Measurements from ENCODE around the gene SLC9A1. TPM values are rescaled to one million over a fixed set of nuclear protein-coding genes. Genes with fewer than 3 reads are reported as not detected.

The SLC9A1 gene
- total RNA-seq, 1 donor from 2014 or later: 37.7 TPM

DNA sequence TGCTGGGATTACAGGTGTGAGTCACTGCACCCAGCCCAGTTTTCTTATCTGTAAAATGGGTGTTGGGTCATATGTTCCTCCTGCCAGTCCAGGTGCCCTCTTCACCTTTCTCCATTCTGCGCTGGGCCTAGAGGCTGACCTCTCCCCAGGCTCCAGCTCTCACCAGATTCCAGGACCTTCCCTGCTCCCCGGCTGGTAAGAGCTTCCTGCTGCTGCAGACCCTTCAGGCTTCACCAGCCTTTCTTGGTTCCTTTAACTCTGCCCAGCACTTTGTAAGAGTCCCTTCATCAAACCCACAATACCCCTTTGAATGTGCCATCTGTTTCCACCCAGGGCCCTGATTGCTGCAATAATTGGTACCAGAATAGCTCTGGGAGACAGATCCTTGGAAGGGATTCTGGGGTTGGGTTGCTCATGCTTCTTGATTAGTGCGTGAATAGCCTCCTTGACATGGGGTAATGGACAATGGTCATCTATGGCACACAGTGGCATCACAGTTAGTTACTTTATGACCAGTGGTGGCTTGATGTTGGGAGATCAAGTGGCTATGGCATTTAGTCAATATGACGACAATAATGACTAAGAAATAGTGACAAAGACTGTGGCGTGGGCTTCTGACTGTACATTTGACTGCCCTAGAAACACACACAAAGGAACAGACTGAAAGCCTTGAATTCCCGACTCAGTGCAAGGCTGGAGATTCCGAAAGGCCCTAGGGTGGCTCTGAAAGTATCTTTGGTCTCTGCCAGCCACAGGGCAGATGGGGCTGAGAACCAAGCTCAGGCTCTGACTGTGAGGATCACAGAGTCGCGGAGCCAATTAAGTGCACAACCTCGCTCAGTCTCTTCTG lies 67.3 kb downstream of the SLC9A1 start:
- DNase-seq (ENCODE audit: low read depth): no peak

DNA sequence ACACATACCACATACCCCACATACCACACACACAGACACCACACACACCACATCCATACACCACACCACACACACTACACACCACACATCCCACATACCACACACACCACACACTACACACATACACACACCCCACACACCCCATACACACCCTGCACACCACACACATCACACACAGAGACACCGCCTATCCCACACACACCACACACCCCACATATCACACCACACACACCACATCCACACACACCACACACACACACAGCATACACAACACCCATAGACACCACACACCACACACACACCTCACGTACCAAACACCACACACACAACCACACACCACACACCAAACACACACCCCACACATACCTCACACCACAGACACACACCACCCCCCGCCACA lies 68.3 kb downstream of the SLC9A1 start:
- no peak overlapping the region for H3K4me3 ChIP-seq (ENCODE audit: low read depth, low read length)
- DNase-seq (ENCODE audit: low read depth): no peak
- no peaks in the 10 kb centered on the region for H3K36me3 ChIP-seq (ENCODE audit: control insufficient read depth, insufficient read depth, low read length)

More for the DNA sequence above, 67.3 kb downstream of the SLC9A1 start:
- H3K4me3 ChIP-seq (ENCODE audit: low read depth, low read length): no peak overlapping the region
- TF ChIP-seq, protein P1, sequence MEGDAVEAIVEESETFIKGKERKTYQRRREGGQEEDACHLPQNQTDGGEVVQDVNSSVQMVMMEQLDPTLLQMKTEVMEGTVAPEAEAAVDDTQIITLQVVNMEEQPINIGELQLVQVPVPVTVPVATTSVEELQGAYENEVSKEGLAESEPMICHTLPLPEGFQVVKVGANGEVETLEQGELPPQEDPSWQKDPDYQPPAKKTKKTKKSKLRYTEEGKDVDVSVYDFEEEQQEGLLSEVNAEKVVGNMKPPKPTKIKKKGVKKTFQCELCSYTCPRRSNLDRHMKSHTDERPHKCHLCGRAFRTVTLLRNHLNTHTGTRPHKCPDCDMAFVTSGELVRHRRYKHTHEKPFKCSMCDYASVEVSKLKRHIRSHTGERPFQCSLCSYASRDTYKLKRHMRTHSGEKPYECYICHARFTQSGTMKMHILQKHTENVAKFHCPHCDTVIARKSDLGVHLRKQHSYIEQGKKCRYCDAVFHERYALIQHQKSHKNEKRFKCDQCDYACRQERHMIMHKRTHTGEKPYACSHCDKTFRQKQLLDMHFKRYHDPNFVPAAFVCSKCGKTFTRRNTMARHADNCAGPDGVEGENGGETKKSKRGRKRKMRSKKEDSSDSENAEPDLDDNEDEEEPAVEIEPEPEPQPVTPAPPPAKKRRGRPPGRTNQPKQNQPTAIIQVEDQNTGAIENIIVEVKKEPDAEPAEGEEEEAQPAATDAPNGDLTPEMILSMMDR (IDR thresholded peaks at IDR 0.05; ENCODE audit: insufficient read depth, low read length, poor library complexity, severe bottlenecking): no peak
- no peaks in the 10 kb centered on the region for H3K27me3 ChIP-seq (ENCODE audit: control insufficient read depth, insufficient read depth, low read length)
- H3K36me3 ChIP-seq (ENCODE audit: control insufficient read depth, insufficient read depth, low read length): no peaks in the 10 kb centered on the region

DNA sequence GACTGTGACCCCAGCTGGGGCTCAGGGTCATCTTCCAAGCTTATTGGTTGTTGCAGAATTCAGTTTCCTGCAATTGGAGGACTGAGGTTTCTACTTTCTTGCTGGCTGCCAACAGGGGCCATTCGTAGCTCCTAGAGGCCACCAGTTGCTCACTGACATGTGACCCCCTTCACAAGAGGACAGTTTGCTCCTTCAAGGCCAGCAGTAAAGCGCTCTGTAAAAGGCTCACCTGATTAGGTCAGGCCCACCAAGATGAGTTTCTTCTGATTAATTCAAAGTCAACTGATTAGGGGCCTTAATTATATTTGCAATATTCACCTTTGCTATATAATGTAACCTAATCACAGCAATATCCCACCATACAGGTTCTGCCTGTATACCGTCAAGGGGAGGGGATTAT lies 68.9 kb downstream of the SLC9A1 start:
- no peak for DNase-seq (ENCODE audit: low read depth)
- Histone ChIP-seq H3K36me3 (ENCODE audit: control insufficient read depth, insufficient read depth, low read length) (no peaks in the 10 kb centered on the region), H3K27me3 (ENCODE audit: control insufficient read depth, insufficient read depth, low read length) (no peaks in the 10 kb centered on the region), H3K4me3 (ENCODE audit: low read depth, low read length) (no peak overlapping the region)
- TF ChIP-seq, protein P1 (IDR thresholded peaks at IDR 0.05; ENCODE audit: insufficient read depth, low read length, poor library complexity, severe bottlenecking): no peak

More for the DNA sequence above, 68.3 kb downstream of the SLC9A1 start:
- TF ChIP-seq, protein P1 (IDR thresholded peaks at IDR 0.05; ENCODE audit: insufficient read depth, low read length, poor library complexity, severe bottlenecking): no peak
- H3K27me3 ChIP-seq (ENCODE audit: control insufficient read depth, insufficient read depth, low read length): no peaks in the 10 kb centered on the region

DNA sequence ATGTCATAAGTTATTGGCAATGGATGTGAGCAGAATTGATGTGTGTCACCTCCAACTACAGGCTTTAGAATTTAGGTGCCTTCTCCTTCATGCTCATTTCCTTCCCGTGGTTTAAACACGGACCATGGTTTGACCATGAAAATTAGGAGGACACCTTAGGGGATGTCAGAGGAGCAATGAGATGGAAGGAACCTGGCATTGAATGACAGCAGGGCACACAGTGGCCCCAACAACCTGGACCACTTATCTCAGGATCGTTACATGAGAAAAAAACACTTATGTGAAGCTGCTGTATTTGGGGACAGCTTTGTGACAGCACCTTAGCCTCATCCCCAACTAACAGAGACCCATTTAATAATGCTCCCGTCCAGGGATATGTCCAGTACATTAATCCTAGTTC lies 70.8 kb downstream of the SLC9A1 start:
- TF ChIP-seq, protein P1 (IDR thresholded peaks at IDR 0.05; ENCODE audit: insufficient read depth, low read length, poor library complexity, severe bottlenecking): no peak
- Histone ChIP-seq H3K4me3 (ENCODE audit: low read depth, low read length) (no peak overlapping the region), H3K27me3 (ENCODE audit: control insufficient read depth, insufficient read depth, low read length) (no peaks in the 10 kb centered on the region), H3K36me3 (ENCODE audit: control insufficient read depth, insufficient read depth, low read length) (no peaks in the 10 kb centered on the region)
- no peak for DNase-seq (ENCODE audit: low read depth)

DNA sequence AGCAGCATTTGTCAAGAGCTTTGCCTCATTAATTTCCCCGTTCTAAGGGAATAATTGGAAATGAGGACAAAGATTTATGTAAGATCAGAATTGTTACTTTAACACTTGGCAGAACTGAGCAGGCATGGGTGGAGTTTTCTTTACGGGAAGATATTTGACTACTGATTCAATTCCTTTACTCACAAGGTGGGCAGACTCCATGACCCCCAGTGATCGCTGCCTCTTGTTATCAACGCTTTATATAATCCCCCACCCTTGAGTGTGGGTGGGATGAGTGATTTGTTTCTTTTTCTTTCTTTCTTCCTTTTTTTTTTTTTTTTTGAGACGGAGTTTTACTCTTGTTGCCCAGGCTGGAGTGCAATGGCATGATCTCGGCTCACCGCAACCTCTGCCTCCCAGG lies 77.0 kb downstream of the SLC9A1 start:
- TF ChIP-seq, protein P1 (IDR thresholded peaks at IDR 0.05; ENCODE audit: insufficient read depth, low read length, poor library complexity, severe bottlenecking): no peak
- Histone ChIP-seq H3K36me3 (ENCODE audit: control insufficient read depth, insufficient read depth, low read length) (no peaks in the 10 kb centered on the region), H3K27me3 (ENCODE audit: control insufficient read depth, insufficient read depth, low read length) (no peaks in the 10 kb centered on the region), H3K4me3 (ENCODE audit: low read depth, low read length) (no peak overlapping the region)
- no peak for DNase-seq (ENCODE audit: low read depth)

DNA sequence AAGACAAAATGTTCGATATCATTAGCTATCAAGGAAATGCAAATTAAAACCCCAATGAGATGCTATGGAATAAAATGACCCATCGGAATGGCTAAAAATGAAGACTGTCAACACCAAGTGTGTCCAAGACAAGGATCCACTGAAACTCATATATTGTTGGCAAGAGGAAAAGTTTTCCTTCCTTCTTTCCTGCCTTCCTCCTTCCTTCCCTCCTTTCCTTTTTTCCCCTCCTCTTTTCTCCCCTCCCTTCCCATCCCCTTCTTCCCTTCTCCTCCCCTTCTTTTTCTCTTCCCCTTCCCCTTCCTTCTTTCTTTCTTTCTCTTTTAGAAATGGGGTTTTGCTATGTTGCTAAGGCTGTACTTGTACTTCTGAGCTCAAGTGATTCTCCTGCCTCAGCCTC lies 78.1 kb downstream of the SLC9A1 start:
- DNase-seq (ENCODE audit: low read depth): no peak
- H3K27me3 ChIP-seq (ENCODE audit: control insufficient read depth, insufficient read depth, low read length): no peaks in the 10 kb centered on the region
- TF ChIP-seq, protein P1 (IDR thresholded peaks at IDR 0.05; ENCODE audit: insufficient read depth, low read length, poor library complexity, severe bottlenecking): no peak
- H3K4me3 ChIP-seq (ENCODE audit: low read depth, low read length): no peak overlapping the region
- H3K36me3 ChIP-seq (ENCODE audit: control insufficient read depth, insufficient read depth, low read length): no peaks in the 10 kb centered on the region
